Smooth muscle cell (in vitro differentiated cells): ENCODE results near the gene RHO. TPM values are rescaled to one million over a fixed set of nuclear protein-coding genes. Genes with fewer than 3 reads are reported as not detected.

Source experiments
- DNase-seq: peaks from one replicate; lab custom pipeline; 2025; ENCODE audit not compliant: unreplicated experiment; lab: John Stamatoyannopoulos, UW
- H2AFZ ChIP-seq: fragments of 200-600 bp; sonication (generic); 2 replicates; pipeline ENCODE4 v1.6.0; 2016; ENCODE audit warnings: antibody characterized with exemption, low read depth, mild to moderate bottlenecking
- H3F3A ChIP-seq: fragments of 200-600 bp; sonication (generic); 2 replicates; pipeline ENCODE4 v1.6.0; 2017; ENCODE audit warnings: antibody characterized with exemption, low read depth
- H3K27ac ChIP-seq: fragments of 200-600 bp; sonication (generic); 2 replicates; pipeline ENCODE4 v1.5.1; 2016; ENCODE audit warnings: low read depth, mild to moderate bottlenecking
- H3K27me3 ChIP-seq: fragments of 200-600 bp; sonication (generic); 2 replicates; pipeline ENCODE4 v1.6.1; 2016; ENCODE audit warnings: low read depth, mild to moderate bottlenecking
- H3K36me3 ChIP-seq: fragments of 200-600 bp; sonication (generic); 2 replicates; pipeline ENCODE4 v1.5.1; 2016; ENCODE audit warnings: low read depth
- H3K4me1 ChIP-seq: fragments of 200-600 bp; sonication (generic); 2 replicates; pipeline ENCODE4 v1.5.1; 2016; ENCODE audit warnings: low read depth
- H3K4me2 ChIP-seq: fragments of 200-600 bp; sonication (generic); 2 replicates; pipeline ENCODE4 v1.6.0; 2016; ENCODE audit warnings: mild to moderate bottlenecking
- H3K4me3 ChIP-seq: fragments of 200-600 bp; sonication (generic); 2 replicates; pipeline ENCODE4 v1.5.1; 2016; ENCODE audit warnings: mild to moderate bottlenecking
- H3K79me2 ChIP-seq: fragments of 200-600 bp; sonication (generic); 2 replicates; pipeline ENCODE4 v1.6.0; 2016; ENCODE audit warnings: low read depth, mild to moderate bottlenecking
- H3K9ac ChIP-seq: fragments of 200-600 bp; sonication (generic); 2 replicates; pipeline ENCODE4 v1.6.0; 2016; ENCODE audit warnings: low read depth
- H3K9me3 ChIP-seq: fragments of 200-600 bp; sonication (generic); replicated peaks from 2 replicates; pipeline ENCODE4 v1.5.1; 2016; ENCODE audit warnings: low read depth
- H4K20me1 ChIP-seq: fragments of 200-600 bp; sonication (generic); 2 replicates; pipeline ENCODE4 v1.6.0; 2016; ENCODE audit warnings: low read depth
- WGBS: methylation state at CpG from one replicate; pipeline ENCODE4 v1.1.7; 2016; ENCODE audit warnings: low lambda C conversion rate; 5-methylcytosine and 5-hydroxymethylcytosine counted together
- polyA plus RNA-seq: library from polyadenylated mRNA; unstranded; fragments of >200 nt; fragmentation: Nextera tagmentation; extraction: Ambion mirVana; gene quantifications from 2 replicates; pipeline ENCODE4 v1.2.1, GENCODE V29; 2016
- total RNA-seq: library from RNA; depleted of rRNA; stranded (reverse); fragments of >200 nt; gene quantifications from 2 replicates; pipeline ENCODE4 v1.2.3, GENCODE V29; 2014
- TF ChIP-seq, protein P1 (sequence below): fragments of 200-600 bp; sonication (generic); IDR thresholded peaks from 2 replicates; pipeline ENCODE4 v1.5.1; 2017; ENCODE audit warnings: borderline replicate concordance, mild to moderate bottlenecking, antibody characterized with exemption; ENCODE audit not compliant: insufficient read depth, poor library complexity, severe bottlenecking

Gene RHO
- total and polyA plus RNA-seq, 2 experiments from 2014 or later = 0.63 TPM; not detected in 1

- 89% methylated on average over 19 of the region's 21 CpGs for WGBS
- TF ChIP-seq, protein P1, sequence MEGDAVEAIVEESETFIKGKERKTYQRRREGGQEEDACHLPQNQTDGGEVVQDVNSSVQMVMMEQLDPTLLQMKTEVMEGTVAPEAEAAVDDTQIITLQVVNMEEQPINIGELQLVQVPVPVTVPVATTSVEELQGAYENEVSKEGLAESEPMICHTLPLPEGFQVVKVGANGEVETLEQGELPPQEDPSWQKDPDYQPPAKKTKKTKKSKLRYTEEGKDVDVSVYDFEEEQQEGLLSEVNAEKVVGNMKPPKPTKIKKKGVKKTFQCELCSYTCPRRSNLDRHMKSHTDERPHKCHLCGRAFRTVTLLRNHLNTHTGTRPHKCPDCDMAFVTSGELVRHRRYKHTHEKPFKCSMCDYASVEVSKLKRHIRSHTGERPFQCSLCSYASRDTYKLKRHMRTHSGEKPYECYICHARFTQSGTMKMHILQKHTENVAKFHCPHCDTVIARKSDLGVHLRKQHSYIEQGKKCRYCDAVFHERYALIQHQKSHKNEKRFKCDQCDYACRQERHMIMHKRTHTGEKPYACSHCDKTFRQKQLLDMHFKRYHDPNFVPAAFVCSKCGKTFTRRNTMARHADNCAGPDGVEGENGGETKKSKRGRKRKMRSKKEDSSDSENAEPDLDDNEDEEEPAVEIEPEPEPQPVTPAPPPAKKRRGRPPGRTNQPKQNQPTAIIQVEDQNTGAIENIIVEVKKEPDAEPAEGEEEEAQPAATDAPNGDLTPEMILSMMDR = no peak
Observed at GRCh38 chr3:129564981-129565644, 36.7 kb downstream of the RHO start.

DNA sequence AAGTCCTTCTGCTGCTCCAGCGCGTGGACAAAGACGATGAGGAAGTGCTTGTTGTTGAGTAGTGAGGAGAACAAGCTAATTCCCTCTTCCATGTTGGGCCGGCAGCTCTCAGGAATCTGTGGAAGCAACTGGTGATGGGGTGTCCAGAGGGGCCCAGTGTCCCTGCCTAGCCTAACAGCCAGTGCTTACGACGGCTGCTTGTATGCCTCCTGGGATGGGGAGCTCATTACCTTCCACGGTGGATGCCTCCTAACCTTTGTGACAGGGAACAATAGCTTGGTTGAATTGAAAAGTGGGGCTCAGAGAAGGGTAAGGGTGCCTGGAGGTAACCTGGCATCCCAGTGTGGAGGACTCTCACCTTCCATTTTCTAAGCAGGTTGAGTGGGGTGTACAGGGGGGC, 37.5 kb downstream of the RHO start:
- TF ChIP-seq, protein P1 = no peak
- no peaks in the 10 kb centered on the region for H3K27me3 ChIP-seq
- no peaks in the 10 kb centered on the region for H3K79me2 ChIP-seq
- no peaks in the 10 kb centered on the region for H4K20me1 ChIP-seq
- H2AFZ ChIP-seq = no peak overlapping the region
- no peak overlapping the region for H3K4me3 ChIP-seq
- peaks cover 6% of the 10 kb centered on the region for H3K4me1 ChIP-seq
- no peak overlapping the region for H3K9ac ChIP-seq
- H3F3A ChIP-seq = no peaks in the 10 kb centered on the region
- H3K4me2 ChIP-seq = no peak overlapping the region
- no peak for DNase-seq
- no peaks in the 10 kb centered on the region for H3K9me3 ChIP-seq
- no peak overlapping the region for H3K27ac ChIP-seq
- WGBS = 98% methylated on average over 7 of the region's 7 CpGs
- H3K36me3 ChIP-seq = no peaks in the 10 kb centered on the region

More at GRCh38 chr3:129564981-129565644, 36.7 kb downstream of the RHO start:
- H3K4me1 ChIP-seq = peaks cover 14% of the 10 kb centered on the region
- no peaks in the 10 kb centered on the region for H3K36me3 ChIP-seq
- no peak overlapping the region for H3K4me2 ChIP-seq
- no peaks in the 10 kb centered on the region for H3K9me3 ChIP-seq
- no peaks in the 10 kb centered on the region for H3F3A ChIP-seq
- no peaks in the 10 kb centered on the region for H3K27me3 ChIP-seq
- H3K27ac ChIP-seq = no peak overlapping the region
- H3K9ac ChIP-seq = no peak overlapping the region
- no peak overlapping the region for H3K4me3 ChIP-seq
- no peaks in the 10 kb centered on the region for H4K20me1 ChIP-seq
- DNase-seq = no peak
- H2AFZ ChIP-seq = no peak overlapping the region
- no peaks in the 10 kb centered on the region for H3K79me2 ChIP-seq

- no peaks in the 10 kb centered on the region for H3F3A ChIP-seq
- H3K4me2 ChIP-seq = no peak overlapping the region
- H3K79me2 ChIP-seq = no peaks in the 10 kb centered on the region
- H3K9me3 ChIP-seq = no peaks in the 10 kb centered on the region
- no peaks in the 10 kb centered on the region for H3K4me1 ChIP-seq
- no peaks in the 10 kb centered on the region for H3K36me3 ChIP-seq
- WGBS = 92% methylated on average over 18 of the region's 18 CpGs
- H4K20me1 ChIP-seq = no peaks in the 10 kb centered on the region
- no peaks in the 10 kb centered on the region for H3K27me3 ChIP-seq
- no peak overlapping the region for H3K9ac ChIP-seq
- no peak overlapping the region for H3K27ac ChIP-seq
- H2AFZ ChIP-seq = no peak overlapping the region
- TF ChIP-seq, protein P1 = no peak
- no peak for DNase-seq
- no peak overlapping the region for H3K4me3 ChIP-seq
Observed at GRCh38 chr3:129567176-129567705, 38.8 kb downstream of the RHO start.

GRCh38 chr3:129567939-129568338, 39.5 kb downstream of the RHO start:
- Histone ChIP-seq H3K27ac (no peak overlapping the region), H3F3A (no peaks in the 10 kb centered on the region), H3K9ac (no peak overlapping the region), H3K4me1 (no peaks in the 10 kb centered on the region), H3K36me3 (no peaks in the 10 kb centered on the region), H4K20me1 (no peaks in the 10 kb centered on the region), H3K9me3 (no peaks in the 10 kb centered on the region), H3K4me3 (no peak overlapping the region), H3K4me2 (no peak overlapping the region), H3K27me3 (no peaks in the 10 kb centered on the region), H2AFZ (no peak overlapping the region), H3K79me2 (no peaks in the 10 kb centered on the region)
- TF ChIP-seq, protein P1 = no peak
- WGBS = 94% methylated on average over 6 of the region's 6 CpGs
- DNase-seq = no peak
